GM23338 (cell line): Measurements from ENCODE around the gene PRDM7.

Experiments used
- CREB1 ChIP-seq: fragments of 250-450 bp; sonication (Bioruptor Pico); IDR thresholded peaks from 2 replicates; pipeline ENCODE4 v1.5.0; 2020; ENCODE audit warnings: low read depth, mild to moderate bottlenecking, moderate library complexity
- CTCF ChIP-seq, 2 experiments: fragments of 200-600 bp in 1 of 2; sonication (generic) in 1 of 2; conservative IDR thresholded peaks; 2 replicates each; pipeline versions ENCODE4 v1.5.1 to v1.6.1; 2016 to 2017; ENCODE audit warnings: antibody characterized with exemption in 2 of 2, low read depth in 2 of 2, mild to moderate bottlenecking in 2 of 2, moderate library complexity in 1 of 2
- ETS1 ChIP-seq: IDR thresholded peaks from 2 replicates; pipeline ENCODE4 v1.6.1; 2016; ENCODE audit warnings: antibody characterized with exemption
- EZH2 ChIP-seq: fragments of 200-600 bp; sonication (generic); IDR thresholded peaks from one replicate; pipeline ENCODE4 v1.8.0; 2017; ENCODE audit warnings: antibody characterized with exemption, mild to moderate bottlenecking, low read depth; ENCODE audit not compliant: unreplicated experiment
- EZH2phosphoT487 ChIP-seq: fragments of 200-600 bp; sonication (generic); IDR thresholded peaks from one replicate; pipeline ENCODE4 v1.8.1; 2018; ENCODE audit warnings: antibody characterized with exemption; ENCODE audit not compliant: unreplicated experiment
- JUNB ChIP-seq: IDR thresholded peaks from one replicate; pipeline ENCODE4 v1.6.1; 2016; ENCODE audit warnings: antibody characterized with exemption; ENCODE audit not compliant: unreplicated experiment
- NANOG ChIP-seq: IDR thresholded peaks from 2 replicates; pipeline ENCODE4 v1.6.1; 2016; ENCODE audit warnings: antibody characterized with exemption, borderline replicate concordance
- POLR2AphosphoS5 ChIP-seq: IDR thresholded peaks from 2 replicates; pipeline ENCODE4 v1.6.1; 2016; ENCODE audit warnings: antibody characterized with exemption, low read depth
- REST ChIP-seq: IDR thresholded peaks from one replicate; pipeline ENCODE4 v1.6.1; 2018; ENCODE audit warnings: antibody characterized with exemption; ENCODE audit not compliant: unreplicated experiment
- ZNF331 ChIP-seq: fragments of 250-450 bp; sonication (Bioruptor Pico); IDR thresholded peaks from 2 replicates; pipeline ENCODE4 v1.5.0; 2020; ENCODE audit warnings: low read depth, mild to moderate bottlenecking, moderate library complexity

- TF ChIP-seq POLR2AphosphoS5 = no peak
- TF ChIP-seq CTCF (conservative IDR thresholded peaks at IDR 0.05; ENCODE audit: low read depth in 2 of 2) = no peak
- TF ChIP-seq EZH2 = no peak
- TF ChIP-seq REST = no peak
- TF ChIP-seq CREB1 = no peak
- no peak for TF ChIP-seq JUNB
- TF ChIP-seq EZH2phosphoT487 = no peak
- TF ChIP-seq ZNF331 = no peak
- TF ChIP-seq ETS1 = no peak
- TF ChIP-seq NANOG = no peak
Measured at GRCh38 chr16:90032674-90033331, 44.3 kb downstream of the PRDM7 start.
